Erythroblast (primary cell): ENCODE measurements around the gene KAT6B.

Experiments
- GATA1 ChIP-seq: IDR thresholded peaks from 2 replicates; pipeline ENCODE4 v1.6.1; 2011; ENCODE audit warnings: low read depth, mild to moderate bottlenecking, control low read depth, low read length, moderate library complexity
- POLR2A ChIP-seq: IDR thresholded peaks from 2 replicates; pipeline ENCODE4 v1.6.1; 2011; ENCODE audit warnings: mild to moderate bottlenecking, low read length

- no peak for TF ChIP-seq POLR2A
- TF ChIP-seq GATA1: no peak
These were observed 110.3 kb downstream of the KAT6B start for GRCh38 chr10:74936577-74937265.
